Omental fat pad (tissue), 4 donors: ENCODE data around the gene PDCD7. TPM values are rescaled to one million over a fixed set of nuclear protein-coding genes. Genes with fewer than 3 reads are reported as not detected.

Experiments
- ATAC-seq: fragments of 150-250 bp; one replicate; pipeline ENCODE4 v1.9.1; 2016; ENCODE audit warnings: mild to moderate bottlenecking, moderate library complexity; ENCODE audit not compliant: low FRiP score
- DNase-seq: peaks from one replicate; pipeline ENCODE4 v3.0.0-alpha.2; 2019; ENCODE audit warnings: low spot score
- CTCF ChIP-seq, 3 donors: fragments of 450-650 bp; IDR thresholded peaks; one replicate each; pipeline ENCODE4 v1.5.1; 2016 to 2017; ENCODE audit warnings: antibody characterized with exemption in 3 of 3, mild to moderate bottlenecking in 3 of 3, moderate library complexity in 2 of 3
- total RNA-seq, 4 donors: library from RNA; depleted of rRNA; stranded (reverse); fragments of >200 nt; gene quantifications; one replicate each; pipeline ENCODE4 v1.1.0, GENCODE V29; 2016

PDCD7 gene
- total RNA-seq, 4 donors from 2014 or later: 14.8 to 20.3 (median 17.3) TPM

GRCh38 chr15:65085207-65085753, 48.3 kb downstream of the PDCD7 start:
- DNase-seq: no peak
- no peak for ATAC-seq
- no peak for TF ChIP-seq CTCF (IDR thresholded peaks at IDR 0.05)

GRCh38 chr15:65084500-65085206, 49.0 kb downstream of the PDCD7 start:
- no peak for TF ChIP-seq CTCF (IDR thresholded peaks at IDR 0.05)
- no peak for DNase-seq
- ATAC-seq: no peak

- ATAC-seq (no peak), DNase-seq (no peak)
- no peak for TF ChIP-seq CTCF (IDR thresholded peaks at IDR 0.05)
Observed at GRCh38 chr15:65083262-65083701, 50.3 kb downstream of the PDCD7 start.

GRCh38 chr15:65082303-65082953, 51.2 kb downstream of the PDCD7 start:
- DNase-seq: no peak
- no peak for TF ChIP-seq CTCF (IDR thresholded peaks at IDR 0.05)
- no peak for ATAC-seq

GRCh38 chr15:65081758-65082157, 51.9 kb downstream of the PDCD7 start:
- TF ChIP-seq CTCF (IDR thresholded peaks at IDR 0.05): no peak
- ATAC-seq (no peak), DNase-seq (no peak)

GRCh38 chr15:65081270-65081669, 52.3 kb downstream of the PDCD7 start:
- ATAC-seq (no peak), DNase-seq (no peak)
- TF ChIP-seq CTCF (IDR thresholded peaks at IDR 0.05): no peak
